ENCODE results near the gene MRPL19.

DNA sequence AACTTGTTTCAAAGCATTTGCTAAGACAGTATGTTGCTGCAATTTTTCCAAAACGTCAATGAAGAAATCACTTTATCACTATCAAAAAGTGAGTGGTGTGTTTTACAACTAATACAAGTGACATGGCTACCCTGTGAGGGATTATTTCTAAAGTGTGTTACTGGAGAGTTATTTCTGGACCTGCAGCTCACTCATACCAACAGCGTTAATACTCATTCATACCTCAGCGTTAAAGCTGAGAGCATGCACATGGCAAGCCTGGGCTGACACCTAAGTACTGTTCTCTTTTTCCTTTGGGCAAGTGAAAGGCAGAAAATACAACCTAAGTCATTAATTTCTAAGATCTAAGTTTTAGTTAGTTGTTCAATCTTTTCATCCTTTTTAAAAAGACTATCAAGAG lies 13.0 kb upstream of the MRPL19 start:
- TF ChIP-seq CHD2 (IDR thresholded peaks at IDR 0.05; ENCODE audit: borderline replicate concordance, low read depth, low read length) (no peak), FOXK2 (IDR thresholded peaks at IDR 0.05) (no peak), NFIC (IDR thresholded peaks at IDR 0.05; ENCODE audit: low read depth, low read length) (no peak), EZH2 (IDR thresholded peaks at IDR 0.05; ENCODE audit: borderline replicate concordance, control insufficient read depth, low read depth, low read length) (no peak), RAD21 (IDR thresholded peaks at IDR 0.05; ENCODE audit: insufficient read depth, low read depth, low read length) (no peak), ASH2L (IDR thresholded peaks at IDR 0.05; ENCODE audit: borderline replicate concordance, low read depth) (no peak)
- TF ChIP-seq, protein P1, sequence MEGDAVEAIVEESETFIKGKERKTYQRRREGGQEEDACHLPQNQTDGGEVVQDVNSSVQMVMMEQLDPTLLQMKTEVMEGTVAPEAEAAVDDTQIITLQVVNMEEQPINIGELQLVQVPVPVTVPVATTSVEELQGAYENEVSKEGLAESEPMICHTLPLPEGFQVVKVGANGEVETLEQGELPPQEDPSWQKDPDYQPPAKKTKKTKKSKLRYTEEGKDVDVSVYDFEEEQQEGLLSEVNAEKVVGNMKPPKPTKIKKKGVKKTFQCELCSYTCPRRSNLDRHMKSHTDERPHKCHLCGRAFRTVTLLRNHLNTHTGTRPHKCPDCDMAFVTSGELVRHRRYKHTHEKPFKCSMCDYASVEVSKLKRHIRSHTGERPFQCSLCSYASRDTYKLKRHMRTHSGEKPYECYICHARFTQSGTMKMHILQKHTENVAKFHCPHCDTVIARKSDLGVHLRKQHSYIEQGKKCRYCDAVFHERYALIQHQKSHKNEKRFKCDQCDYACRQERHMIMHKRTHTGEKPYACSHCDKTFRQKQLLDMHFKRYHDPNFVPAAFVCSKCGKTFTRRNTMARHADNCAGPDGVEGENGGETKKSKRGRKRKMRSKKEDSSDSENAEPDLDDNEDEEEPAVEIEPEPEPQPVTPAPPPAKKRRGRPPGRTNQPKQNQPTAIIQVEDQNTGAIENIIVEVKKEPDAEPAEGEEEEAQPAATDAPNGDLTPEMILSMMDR (IDR thresholded peaks at IDR 0.05 in 2 of 3, conservative IDR thresholded peaks at IDR 0.05 in 1 of 3; ENCODE audit: control insufficient read depth in 2 of 3, extremely low read depth in 1 of 3, insufficient read depth in 1 of 3, low read depth in 3 of 3, low read length in 3 of 3), result no peak
